SIG-M5 treated with dmso at 0.1 percent for 504 hours (cell line): ENCODE data around the gene SPTA1.
A peak's percentile ranks its signal among the peaks of the same experiment; 100 is the strongest.

Experiments
- DNase-seq: peaks from one replicate; lab custom pipeline; 2025; ENCODE audit not compliant: unreplicated experiment; lab: John Stamatoyannopoulos, UW

SPTA1 gene

DNA sequence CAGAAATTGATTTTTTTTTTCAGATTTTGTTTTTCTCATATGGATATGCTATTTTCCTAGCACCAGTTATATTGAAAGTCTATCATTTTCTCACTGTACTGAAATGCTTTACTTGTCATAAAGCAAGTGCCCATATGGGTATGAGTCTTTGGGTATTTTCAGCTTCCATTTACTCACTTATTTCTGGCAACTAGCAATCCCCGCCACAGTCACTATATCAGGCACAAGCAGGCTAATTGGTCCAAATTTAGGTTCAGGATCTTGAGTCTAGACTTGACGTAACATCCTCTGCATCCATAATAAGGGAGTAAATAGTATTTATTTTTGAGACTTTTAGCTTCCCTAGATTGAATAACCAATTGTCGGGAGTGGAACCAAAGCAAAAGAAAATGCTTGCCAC is 109.0 kb downstream of the SPTA1 start:
- DNase-seq = no peak

- no peak for DNase-seq
Measured at GRCh38 chr1:158572226-158572625, 114.3 kb downstream of the SPTA1 start.

GRCh38 chr1:158570480-158570879 is 116.0 kb downstream of the SPTA1 start, which contains the start of gene OR6P1:
Gene OR6P1 (minus strand): TSS chr1:158570580. CDS start chr1:158563604, 6,976 bp downstream.
- DNase-seq = no peak

GRCh38 chr1:158564608-158565007 is 121.9 kb downstream of the SPTA1 start:
- DNase-seq = peak; percentile 91

GRCh38 chr1:158563853-158564252 is 122.7 kb downstream of the SPTA1 start:
- DNase-seq = peak; percentile 55
